Panc1 (cell line): ENCODE data around the gene ELMO1. TPM values are rescaled to one million over a fixed set of nuclear protein-coding genes. Genes with fewer than 3 reads are reported as not detected.

Experiments used
- ATAC-seq: fragments of 200-7000 bp; cut with Tn5 transposase; 2 replicates; pipeline ENCODE4 v1.9.1; 2020; ENCODE audit warnings: mild to moderate bottlenecking, moderate library complexity
- BruUV-seq: library from RNA; stranded (reverse); fragments of 400-500 nt; replicated peaks from 2 replicates; lab custom pipeline; 2021; lab: Mats Ljungman, UMichigan
- CTCF ChIA-PET: fragments of 300-600 bp; sonication (Branson Sonifier 250); formaldehyde crosslinking; loops from one replicate; lab custom pipeline; 2022; ENCODE audit warnings: antibody characterized with exemption; lab: Charles Lee
- POLR2A ChIA-PET: fragments of 300-600 bp; sonication (Branson Sonifier 250); formaldehyde crosslinking; loops from one replicate; lab custom pipeline; 2022; ENCODE audit warnings: antibody characterized with exemption; lab: Charles Lee
- DNase-seq: peaks from one replicate; pipeline ENCODE4 v3.0.0-alpha.2; 2010; ENCODE audit warnings: low read depth, low spot score
- H3K27ac ChIP-seq: 2 replicates; pipeline ENCODE4 v1.5.1; 2011; ENCODE audit warnings: mild to moderate bottlenecking, low read length, inconsistent platforms
- H3K27me3 ChIP-seq: fragments of 200-500 bp; sonication (Bioruptor generic); 2 replicates; pipeline ENCODE4 v1.6.0; 2014; ENCODE audit warnings: low read length, inconsistent platforms; ENCODE audit not compliant: control insufficient read depth, insufficient read depth
- H3K36me3 ChIP-seq: fragments of 200-500 bp; sonication (Bioruptor generic); 2 replicates; pipeline ENCODE4 v1.5.1; 2014; ENCODE audit warnings: inconsistent platforms, mild to moderate bottlenecking, low read length, moderate library complexity; ENCODE audit not compliant: control insufficient read depth, insufficient read depth
- H3K4me1 ChIP-seq: 2 replicates; pipeline ENCODE4 v1.5.1; 2011; ENCODE audit warnings: inconsistent platforms, mild to moderate bottlenecking, low read length, moderate library complexity; ENCODE audit not compliant: control insufficient read depth, insufficient read depth
- H3K4me3 ChIP-seq, 2 experiments: 2 replicates each; pipeline ENCODE4 v1.5.1; 2011 to 2012; ENCODE audit warnings: low read depth in 2 of 2, low read length in 2 of 2, mild to moderate bottlenecking in 2 of 2, inconsistent platforms in 1 of 2, moderate library complexity in 1 of 2
- H3K9me3 ChIP-seq: fragments of 200-500 bp; sonication (Bioruptor generic); 2 replicates; pipeline ENCODE4 v1.5.1; 2014; ENCODE audit warnings: low read depth, mild to moderate bottlenecking, inconsistent platforms, low read length, moderate library complexity; ENCODE audit not compliant: control insufficient read depth, insufficient read depth
- POLR2AphosphoS5 ChIP-seq: IDR thresholded peaks from 2 replicates; pipeline ENCODE4 v1.6.1; 2012; ENCODE audit warnings: mild to moderate bottlenecking, low read depth, low read length, moderate library complexity
- SIN3A ChIP-seq: IDR thresholded peaks from 2 replicates; pipeline ENCODE4 v1.6.1; 2012; ENCODE audit warnings: low read depth, mild to moderate bottlenecking, low read length, moderate library complexity, borderline replicate concordance; ENCODE audit not compliant: insufficient read depth
- TCF7L2 ChIP-seq: IDR thresholded peaks from 2 replicates; pipeline ENCODE4 v1.6.1; 2011; ENCODE audit warnings: mild to moderate bottlenecking, low read depth, low read length, inconsistent platforms
- in situ Hi-C: cut with HindIII; loops from 2 replicates; pipeline ENCODE4 v1.10.0; 2016; ENCODE audit warnings: low sequenced_read_pairs, low pct_unique_long_range_greater_than_20kb
- intact Hi-C: fragments of 100-400 bp; cut with micrococcal nuclease; formaldehyde crosslinking; loops from one replicate; pipeline ENCODE4 v1.10.0; 2022; ENCODE audit not compliant: unreplicated experiment
- total RNA-seq: library from RNA; stranded (reverse); gene quantifications from one replicate; pipeline ENCODE4 v1.2.1, GENCODE V29; 2021; ENCODE audit not compliant: unreplicated experiment
- TF ChIP-seq, protein P1 (sequence below), 2 experiments: IDR thresholded peaks; 2 replicates each; pipeline ENCODE4 v1.6.1; 2011 to 2012; ENCODE audit warnings: low read depth in 2 of 2, control low read depth in 1 of 2, low read length in 1 of 2, mild to moderate bottlenecking in 1 of 2, moderate library complexity in 1 of 2; ENCODE audit not compliant: insufficient read depth in 1 of 2
- TF ChIP-seq, protein P2 (sequence below): fragments of 450-650 bp; IDR thresholded peaks from 2 replicates; pipeline ENCODE4 v1.5.1; 2017; ENCODE audit warnings: mild to moderate bottlenecking

ELMO1 gene
- total RNA-seq, 1 experiment from 2014 or later, result 0.80 TPM

DNA sequence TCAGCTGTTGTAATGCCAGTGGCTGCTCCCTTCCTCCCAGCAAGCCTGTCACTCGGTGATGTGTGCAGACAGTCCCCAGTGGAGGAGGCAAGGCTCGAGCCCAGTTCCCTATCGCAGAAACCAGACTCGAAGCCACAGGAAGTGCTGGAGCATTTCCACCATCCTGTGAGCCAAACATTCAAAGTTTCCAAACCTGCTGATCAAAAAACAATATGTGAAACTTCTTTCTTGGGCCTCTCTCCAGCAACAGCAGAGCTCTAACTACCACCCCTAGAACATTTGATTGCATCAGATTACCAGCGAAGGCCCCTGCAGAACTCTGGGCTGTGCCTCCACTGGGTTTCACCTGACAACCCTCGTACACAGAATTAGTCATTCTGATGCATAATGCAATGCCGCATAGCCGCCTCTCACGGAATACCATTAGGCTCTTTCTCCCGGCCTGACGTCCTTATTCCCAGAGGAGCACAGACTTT is 94.0 kb downstream of the ELMO1 start:
- intact Hi-C loops, result no loop called here
- POLR2A ChIA-PET, result no interaction called here
- in situ Hi-C loops, result no loop called here
- no peaks in the 10 kb centered on the region for H3K4me1 ChIP-seq
- BruUV-seq, result no TSS peak
- TF ChIP-seq TCF7L2 (no peak), SIN3A (no peak), POLR2AphosphoS5 (no peak)
- TF ChIP-seq, protein P1, sequence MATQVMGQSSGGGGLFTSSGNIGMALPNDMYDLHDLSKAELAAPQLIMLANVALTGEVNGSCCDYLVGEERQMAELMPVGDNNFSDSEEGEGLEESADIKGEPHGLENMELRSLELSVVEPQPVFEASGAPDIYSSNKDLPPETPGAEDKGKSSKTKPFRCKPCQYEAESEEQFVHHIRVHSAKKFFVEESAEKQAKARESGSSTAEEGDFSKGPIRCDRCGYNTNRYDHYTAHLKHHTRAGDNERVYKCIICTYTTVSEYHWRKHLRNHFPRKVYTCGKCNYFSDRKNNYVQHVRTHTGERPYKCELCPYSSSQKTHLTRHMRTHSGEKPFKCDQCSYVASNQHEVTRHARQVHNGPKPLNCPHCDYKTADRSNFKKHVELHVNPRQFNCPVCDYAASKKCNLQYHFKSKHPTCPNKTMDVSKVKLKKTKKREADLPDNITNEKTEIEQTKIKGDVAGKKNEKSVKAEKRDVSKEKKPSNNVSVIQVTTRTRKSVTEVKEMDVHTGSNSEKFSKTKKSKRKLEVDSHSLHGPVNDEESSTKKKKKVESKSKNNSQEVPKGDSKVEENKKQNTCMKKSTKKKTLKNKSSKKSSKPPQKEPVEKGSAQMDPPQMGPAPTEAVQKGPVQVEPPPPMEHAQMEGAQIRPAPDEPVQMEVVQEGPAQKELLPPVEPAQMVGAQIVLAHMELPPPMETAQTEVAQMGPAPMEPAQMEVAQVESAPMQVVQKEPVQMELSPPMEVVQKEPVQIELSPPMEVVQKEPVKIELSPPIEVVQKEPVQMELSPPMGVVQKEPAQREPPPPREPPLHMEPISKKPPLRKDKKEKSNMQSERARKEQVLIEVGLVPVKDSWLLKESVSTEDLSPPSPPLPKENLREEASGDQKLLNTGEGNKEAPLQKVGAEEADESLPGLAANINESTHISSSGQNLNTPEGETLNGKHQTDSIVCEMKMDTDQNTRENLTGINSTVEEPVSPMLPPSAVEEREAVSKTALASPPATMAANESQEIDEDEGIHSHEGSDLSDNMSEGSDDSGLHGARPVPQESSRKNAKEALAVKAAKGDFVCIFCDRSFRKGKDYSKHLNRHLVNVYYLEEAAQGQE (IDR thresholded peaks at IDR 0.05; ENCODE audit: insufficient read depth in 1 of 2, low read depth in 2 of 2, low read length in 1 of 2), result no peak
- TF ChIP-seq, protein P2, sequence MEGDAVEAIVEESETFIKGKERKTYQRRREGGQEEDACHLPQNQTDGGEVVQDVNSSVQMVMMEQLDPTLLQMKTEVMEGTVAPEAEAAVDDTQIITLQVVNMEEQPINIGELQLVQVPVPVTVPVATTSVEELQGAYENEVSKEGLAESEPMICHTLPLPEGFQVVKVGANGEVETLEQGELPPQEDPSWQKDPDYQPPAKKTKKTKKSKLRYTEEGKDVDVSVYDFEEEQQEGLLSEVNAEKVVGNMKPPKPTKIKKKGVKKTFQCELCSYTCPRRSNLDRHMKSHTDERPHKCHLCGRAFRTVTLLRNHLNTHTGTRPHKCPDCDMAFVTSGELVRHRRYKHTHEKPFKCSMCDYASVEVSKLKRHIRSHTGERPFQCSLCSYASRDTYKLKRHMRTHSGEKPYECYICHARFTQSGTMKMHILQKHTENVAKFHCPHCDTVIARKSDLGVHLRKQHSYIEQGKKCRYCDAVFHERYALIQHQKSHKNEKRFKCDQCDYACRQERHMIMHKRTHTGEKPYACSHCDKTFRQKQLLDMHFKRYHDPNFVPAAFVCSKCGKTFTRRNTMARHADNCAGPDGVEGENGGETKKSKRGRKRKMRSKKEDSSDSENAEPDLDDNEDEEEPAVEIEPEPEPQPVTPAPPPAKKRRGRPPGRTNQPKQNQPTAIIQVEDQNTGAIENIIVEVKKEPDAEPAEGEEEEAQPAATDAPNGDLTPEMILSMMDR, result no peak
- CTCF ChIA-PET, result no interaction called here
- no peaks in the 10 kb centered on the region for H3K27me3 ChIP-seq
- no peak overlapping the region for H3K27ac ChIP-seq
- no peak overlapping the region for H3K4me3 ChIP-seq
- DNase-seq (no peak), ATAC-seq (no peak)
- no peaks in the 10 kb centered on the region for H3K9me3 ChIP-seq
- H3K36me3 ChIP-seq, result no peaks in the 10 kb centered on the region

- H3K36me3 ChIP-seq, result no peaks in the 10 kb centered on the region
- in situ Hi-C loops (no loop called here), intact Hi-C loops (no loop called here)
- no peak overlapping the region for H3K4me3 ChIP-seq
- TF ChIP-seq SIN3A (no peak), POLR2AphosphoS5 (no peak), TCF7L2 (no peak)
- TF ChIP-seq, protein P1 (IDR thresholded peaks at IDR 0.05; ENCODE audit: insufficient read depth in 1 of 2, low read depth in 2 of 2, low read length in 1 of 2), result no peak
- TF ChIP-seq, protein P2, result no peak
- no peaks in the 10 kb centered on the region for H3K27me3 ChIP-seq
- CTCF ChIA-PET, result no interaction called here
- DNase-seq (no peak), ATAC-seq (no peak)
- no peaks in the 10 kb centered on the region for H3K9me3 ChIP-seq
- no TSS peak for BruUV-seq
- no peak overlapping the region for H3K27ac ChIP-seq
- POLR2A ChIA-PET, result no interaction called here
- H3K4me1 ChIP-seq, result no peaks in the 10 kb centered on the region
These were observed 94.6 kb downstream of the ELMO1 start for GRCh38 chr7:37353949-37354655.
